Activated CD4-positive, alpha-beta T cell treated with anti-CD3 and anti-CD28 coated beads, Interleukin-2, amount 10 ng/mL, durations not matched to agents 7 days and 5 days (primary cell): ENCODE measurements around the gene CFAP54. TPM values are rescaled to one million over a fixed set of nuclear protein-coding genes. Genes with fewer than 3 reads are reported as not detected.

ENCODE experiments used
- CTCF ChIA-PET: fragments of 350-600 bp; sonication (Branson Sonifier 250); formaldehyde crosslinking; loops from one replicate; lab custom pipeline; 2021; ENCODE audit warnings: antibody characterized with exemption; lab: Charles Lee
- POLR2A ChIA-PET: fragments of 350-600 bp; sonication (Branson Sonifier 250); formaldehyde crosslinking; loops from one replicate; lab custom pipeline; 2021; ENCODE audit warnings: antibody characterized with exemption; lab: Charles Lee
- DNase-seq: peaks from one replicate; pipeline ENCODE4 v3.0.0-alpha.2; 2020
- H3K27ac Mint-ChIP-seq: one replicate; pipeline ENCODE4 v1.8.0; 2021; ENCODE audit warnings: mild to moderate bottlenecking, moderate library complexity, mixed read lengths
- H3K27me3 Mint-ChIP-seq: one replicate; pipeline ENCODE4 v1.8.0; 2021; ENCODE audit warnings: mixed read lengths
- H3K36me3 Mint-ChIP-seq: one replicate; pipeline ENCODE4 v1.8.0; 2021; ENCODE audit warnings: low read depth, mixed read lengths
- H3K4me1 Mint-ChIP-seq: one replicate; pipeline ENCODE4 v1.8.0; 2021; ENCODE audit warnings: mixed read lengths
- H3K4me3 Mint-ChIP-seq: one replicate; pipeline ENCODE4 v1.8.0; 2021; ENCODE audit warnings: mild to moderate bottlenecking, moderate library complexity, mixed read lengths
- H3K9me3 Mint-ChIP-seq: one replicate; pipeline ENCODE4 v1.8.0; 2021; ENCODE audit warnings: mixed read lengths
- total RNA-seq, 2 experiments: library from RNA; stranded (reverse); gene quantifications; one replicate each; pipeline ENCODE4 v1.2.3, GENCODE V29; 2021

The CFAP54 gene
- total RNA-seq, 2 experiments from 2014 or later = 0.23 to 0.40 TPM

DNA sequence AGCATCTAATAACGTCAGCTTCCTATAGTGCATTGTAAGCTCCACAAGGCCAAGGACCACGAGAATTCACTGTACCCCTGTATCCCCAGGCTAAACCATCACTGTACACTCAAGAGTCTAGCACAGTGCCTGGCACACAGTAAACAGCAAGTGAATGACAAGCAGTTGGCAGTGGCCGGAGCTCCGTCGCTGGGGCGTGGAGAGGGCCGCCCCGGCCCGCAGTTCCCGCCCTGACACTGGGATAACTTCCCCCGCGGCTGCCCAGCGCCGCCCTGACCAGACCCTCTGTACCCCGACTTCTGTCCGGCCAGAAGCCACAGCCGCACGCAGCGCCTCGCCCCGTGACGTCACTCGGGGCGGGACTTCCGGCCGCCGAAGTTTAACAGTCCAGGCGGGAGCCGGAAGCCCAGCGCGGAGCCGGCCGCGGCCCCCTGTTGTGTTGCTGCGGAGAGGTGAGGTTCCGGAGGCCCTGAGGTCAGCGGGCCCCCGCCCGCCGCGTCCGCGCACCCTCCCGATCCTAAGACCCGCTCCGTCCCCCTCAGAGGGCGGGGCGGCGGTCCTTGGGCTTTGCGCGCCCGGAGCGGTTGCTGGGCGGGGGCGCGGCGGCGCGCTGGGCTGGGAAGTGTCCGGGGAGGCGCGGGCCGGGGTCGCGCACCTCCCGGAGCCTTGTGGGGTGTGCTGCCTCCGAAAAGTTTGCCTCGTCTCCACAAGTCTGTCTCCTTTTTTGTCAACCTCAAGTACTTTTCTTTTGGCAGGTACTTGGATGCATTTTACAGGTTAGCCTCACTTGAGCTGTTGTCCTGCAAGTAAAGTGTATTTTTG lies 417.7 kb downstream of the CFAP54 start, which contains the start of gene NEDD1:
Gene NEDD1, plus strand, starts transcription at position 409 of the 822 bp plus-strand sequence. CDS start 2,503 bp downstream, outside the sequence.
- Mint-ChIP-seq H3K4me3 (peak within 1 kb of the TSS; percentile 86), H3K27me3 (peaks cover 10% of the 10 kb centered on the region), H3K9me3 (no peaks in the 10 kb centered on the region), H3K27ac (peak within 1 kb of the TSS; percentile 99), H3K36me3 (peaks cover 35% of the 10 kb centered on the region), H3K4me1 (peaks cover 45% of the 10 kb centered on the region)
- ChIA-PET POLR2A (no interaction called here), CTCF (interaction anchor here (1.3 kb wide), 1 partner anchor 18 kb away, joined by 3 read pairs; no protein-coding TSS in a partner anchor)
- peak; percentile 85 for DNase-seq

DNA sequence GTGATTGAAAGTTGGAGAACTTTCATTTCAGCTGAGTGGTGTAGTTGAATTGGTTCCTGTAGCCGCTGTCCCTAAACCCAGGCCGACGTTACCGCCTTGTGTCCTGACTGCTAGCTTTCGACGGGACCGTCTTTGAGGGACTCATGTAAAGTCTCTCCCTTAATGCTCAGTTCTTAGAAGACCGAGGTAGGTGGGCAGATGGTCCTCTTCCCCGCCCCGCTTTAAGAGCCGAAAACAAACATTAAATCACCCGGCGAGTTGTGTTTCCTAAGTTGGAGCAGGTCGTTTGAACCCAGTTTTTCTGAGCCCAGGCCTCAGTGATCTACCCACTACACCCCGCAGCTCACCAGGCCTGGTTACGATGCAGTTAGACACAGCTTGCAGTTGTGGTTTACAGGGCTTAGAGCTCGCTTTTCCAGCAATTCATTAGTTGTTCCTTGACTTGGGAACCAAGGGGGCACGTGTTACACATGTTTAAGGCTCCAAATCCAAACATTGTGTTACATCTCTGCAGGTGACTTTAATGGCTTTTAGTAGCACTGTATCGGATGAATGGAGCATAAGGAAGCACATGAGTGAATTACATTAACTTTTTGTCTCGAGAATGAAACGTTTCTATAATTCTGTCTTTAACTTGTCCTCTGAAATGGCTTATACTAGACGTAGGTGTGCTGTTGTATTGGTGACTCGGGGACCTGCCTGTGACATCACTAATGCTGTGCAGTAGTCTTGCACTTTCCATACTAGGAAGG lies 418.5 kb downstream of the CFAP54 start:
- Mint-ChIP-seq H3K4me1 (peaks cover 47% of the 10 kb centered on the region), H3K27me3 (peaks cover 10% of the 10 kb centered on the region)
- CTCF ChIA-PET = interaction anchor here (1.3 kb wide), 1 partner anchor 17 kb away, joined by 3 read pairs; no protein-coding TSS in a partner anchor

DNA sequence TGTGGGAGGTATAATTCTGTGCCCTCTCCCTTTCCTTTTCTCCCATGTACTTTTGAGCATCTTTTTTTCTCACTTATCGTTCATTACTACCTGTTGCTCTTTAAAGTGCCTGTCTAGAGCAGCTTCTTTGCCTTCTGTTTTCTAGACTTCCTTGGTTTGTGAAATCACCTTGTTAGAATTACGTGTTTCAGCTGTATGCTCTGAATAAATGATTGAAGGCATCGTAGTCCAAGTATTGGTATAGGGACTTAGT lies 419.0 kb downstream of the CFAP54 start:
- peaks cover 10% of the 10 kb centered on the region for H3K27me3 Mint-ChIP-seq
- peak overlapping the region; percentile 86 for H3K4me3 Mint-ChIP-seq
- H3K27ac Mint-ChIP-seq = peak overlapping the region; percentile 99
- no peak for DNase-seq
- ChIA-PET CTCF (interaction anchor here (1.3 kb wide), 1 partner anchor 17 kb away, joined by 3 read pairs; no protein-coding TSS in a partner anchor), POLR2A (no interaction called here)
- H3K9me3 Mint-ChIP-seq = no peaks in the 10 kb centered on the region
- peaks cover 42% of the 10 kb centered on the region for H3K36me3 Mint-ChIP-seq
- peaks cover 49% of the 10 kb centered on the region for H3K4me1 Mint-ChIP-seq

More for the DNA sequence above, 418.5 kb downstream of the CFAP54 start:
- POLR2A ChIA-PET = no interaction called here
- Mint-ChIP-seq H3K4me3 (peak overlapping the region; percentile 86), H3K36me3 (peaks cover 37% of the 10 kb centered on the region), H3K9me3 (no peaks in the 10 kb centered on the region), H3K27ac (peak overlapping the region; percentile 99)
- peak; percentile 45 for DNase-seq

GRCh38 chr12:96912261-96912660 lies 422.9 kb downstream of the CFAP54 start:
- DNase-seq = no peak
- Mint-ChIP-seq H3K4me3 (no peak overlapping the region), H3K9me3 (peaks cover 3% of the 10 kb centered on the region), H3K4me1 (peaks cover 46% of the 10 kb centered on the region), H3K27ac (no peak overlapping the region), H3K36me3 (peaks cover 59% of the 10 kb centered on the region), H3K27me3 (no peaks in the 10 kb centered on the region)
- ChIA-PET CTCF (no interaction called here), POLR2A (no interaction called here)

DNA sequence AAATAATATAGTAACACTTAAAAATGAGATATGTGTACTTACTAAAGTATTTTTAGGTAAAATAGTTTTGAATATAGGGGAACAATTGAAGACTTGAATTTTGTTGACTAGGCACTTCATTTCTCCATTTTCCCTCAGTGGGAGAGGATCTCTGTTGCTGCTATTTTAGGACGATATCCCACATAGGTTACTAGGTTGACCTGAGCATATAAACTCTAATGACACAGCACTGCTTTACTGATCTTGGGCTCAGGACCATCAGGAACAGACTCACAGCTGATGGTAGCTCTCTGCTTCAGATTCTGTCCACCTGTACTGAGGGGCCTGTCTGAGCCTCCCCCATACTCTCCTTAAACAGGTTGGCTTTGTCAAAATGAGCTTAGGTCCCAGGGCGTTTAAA lies 423.6 kb downstream of the CFAP54 start:
- no peak for DNase-seq
- no peak overlapping the region for H3K4me3 Mint-ChIP-seq
- ChIA-PET POLR2A (no interaction called here), CTCF (no interaction called here)
- H3K36me3 Mint-ChIP-seq = peaks cover 55% of the 10 kb centered on the region
- no peak overlapping the region for H3K27ac Mint-ChIP-seq
- peaks cover 45% of the 10 kb centered on the region for H3K4me1 Mint-ChIP-seq
- H3K9me3 Mint-ChIP-seq = peaks cover 3% of the 10 kb centered on the region
- H3K27me3 Mint-ChIP-seq = no peaks in the 10 kb centered on the region

DNA sequence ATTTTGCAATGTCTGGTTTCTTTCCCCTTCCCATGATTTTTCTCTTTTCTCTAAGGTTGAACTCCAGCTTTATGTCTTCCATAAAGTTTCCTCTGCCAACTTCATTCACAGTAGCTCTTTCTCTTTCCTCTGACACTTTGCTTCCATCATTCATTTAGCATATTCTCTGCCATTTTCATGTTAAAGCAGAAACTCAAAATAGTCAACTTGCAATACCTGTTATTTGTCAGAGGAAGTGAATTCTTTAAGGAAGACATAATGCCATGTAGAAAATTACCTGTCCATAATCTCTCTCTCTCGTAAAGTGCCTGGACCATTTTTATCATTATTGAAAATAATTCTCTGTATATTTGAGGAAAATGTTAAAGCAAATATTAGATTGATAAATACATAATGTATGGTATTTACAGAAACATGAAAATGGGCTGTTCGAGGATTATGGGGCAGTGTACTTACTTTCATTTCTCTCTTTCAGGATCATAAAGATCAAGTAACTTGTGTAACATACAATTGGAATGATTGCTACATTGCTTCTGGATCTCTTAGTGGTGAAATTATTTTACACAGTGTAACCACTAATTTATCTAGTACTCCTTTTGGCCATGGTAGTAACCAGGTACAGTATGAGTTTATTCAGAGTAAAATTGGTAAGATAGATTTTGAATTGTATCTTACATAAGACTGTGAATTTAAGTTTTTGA lies 430.3 kb downstream of the CFAP54 start:
- no peak for DNase-seq
- ChIA-PET POLR2A (no interaction called here), CTCF (no interaction called here)
- Mint-ChIP-seq H3K9me3 (peaks cover 3% of the 10 kb centered on the region), H3K27ac (no peak overlapping the region), H3K27me3 (no peaks in the 10 kb centered on the region), H3K4me3 (no peak overlapping the region), H3K4me1 (peaks cover 5% of the 10 kb centered on the region), H3K36me3 (peaks cover 43% of the 10 kb centered on the region)

Other genes starting within 250 kb of the CFAP54 start
- gene CDK17, start 89.1 kb upstream of the CFAP54 start, total RNA-seq = 10 to 100 TPM; 38.7 to 43.5 TPM